SK-N-SH (cell line): Measurements from ENCODE around the gene TFF3. TPM values are rescaled to one million over a fixed set of nuclear protein-coding genes. Genes with fewer than 3 reads are reported as not detected.

Experiments
- CTCF ChIA-PET: fragments of 300-600, 350-600 bp; formaldehyde crosslinking; extraction: SDS; loops from one replicate; lab custom pipeline; 2021; lab: Yijun Ruan, JAX
- POLR2A ChIA-PET: fragments of 350-600 bp; sonication (Branson Sonifier 250); formaldehyde crosslinking; extraction: SDS; loops from one replicate; lab custom pipeline; 2020; ENCODE audit warnings: antibody characterized with exemption, inconsistent platforms; lab: Yijun Ruan, JAX
- DNase-seq: peaks from one replicate; pipeline ENCODE4 v3.0.0; 2012
- H2AFZ ChIP-seq: fragments of 200-600 bp; sonication (generic); 2 replicates; pipeline ENCODE4 v1.8.1; 2016; ENCODE audit warnings: antibody characterized with exemption, mild to moderate bottlenecking, low read depth
- H3F3A ChIP-seq: fragments of 200-600 bp; sonication (generic); replicated peaks from 2 replicates; pipeline ENCODE3; 2016; ENCODE audit warnings: antibody characterized with exemption, mild to moderate bottlenecking; ENCODE audit not compliant: insufficient read depth
- H3K27ac ChIP-seq, 2 experiments: fragments of 200-500 bp in 1 of 2; fragments of 200-600 bp in 1 of 2; sonication (Bioruptor generic) in 1 of 2; sonication (generic), shearing (Covaris generic) in 1 of 2; 2 replicates each; pipeline versions ENCODE4 v1.5.1 to v1.6.1; 2014 to 2016; ENCODE audit warnings: low read depth in 2 of 2, inconsistent platforms in 1 of 2, low read length in 1 of 2, mild to moderate bottlenecking in 1 of 2, mixed read lengths in 1 of 2
- H3K27me3 ChIP-seq: fragments of 200-600 bp; sonication (generic), shearing (Covaris generic); 2 replicates; pipeline ENCODE4 v1.6.1; 2016; ENCODE audit warnings: mixed run types; ENCODE audit not compliant: insufficient read depth
- H3K36me3 ChIP-seq, 2 experiments: fragments of 200-500 bp in 1 of 2; fragments of 200-600 bp in 1 of 2; sonication (Bioruptor generic) in 1 of 2; sonication (generic) in 1 of 2; replicated peaks in 1 of 2; 2 replicates each; pipeline versions ENCODE3 to v1.5.1; 2014 to 2016; ENCODE audit warnings: low read length in 1 of 2, mild to moderate bottlenecking in 1 of 2; ENCODE audit not compliant: insufficient read depth in 2 of 2, control insufficient read depth in 1 of 2
- H3K4me1 ChIP-seq, 2 experiments: fragments of 200-500 bp in 1 of 2; fragments of 200-600 bp in 1 of 2; sonication (Bioruptor generic) in 1 of 2; sonication (generic), shearing (Covaris generic) in 1 of 2; 2 replicates each; pipeline versions ENCODE4 v1.5.1 to v1.6.1; 2014 to 2016; ENCODE audit warnings: low read depth in 1 of 2, low read length in 1 of 2, mixed run types in 1 of 2; ENCODE audit not compliant: insufficient read depth in 2 of 2, control insufficient read depth in 1 of 2
- H3K4me2 ChIP-seq: fragments of 200-600 bp; sonication (generic), shearing (Covaris generic); 2 replicates; pipeline ENCODE4 v1.6.1; 2017; ENCODE audit warnings: mixed run types
- H3K4me3 ChIP-seq, 2 experiments: fragments of 200-500 bp in 1 of 2; fragments of 200-600 bp in 1 of 2; sonication (Bioruptor generic) in 1 of 2; sonication (generic), shearing (Covaris generic) in 1 of 2; 2 replicates each; pipeline versions ENCODE4 v1.5.1 to v1.8.1; 2014 to 2016; ENCODE audit warnings: low read depth in 2 of 2, inconsistent platforms in 1 of 2, low read length in 1 of 2, mild to moderate bottlenecking in 1 of 2, mixed read lengths in 1 of 2, moderate library complexity in 1 of 2
- H3K79me2 ChIP-seq: fragments of 200-600 bp; sonication (generic); 2 replicates; pipeline ENCODE4 v1.8.1; 2017; ENCODE audit warnings: mild to moderate bottlenecking; ENCODE audit not compliant: insufficient read depth
- H3K9ac ChIP-seq: fragments of 200-600 bp; sonication (generic); 2 replicates; pipeline ENCODE4 v1.6.1; 2017; ENCODE audit warnings: mixed run types
- H3K9me2 ChIP-seq: fragments of 200-600 bp; sonication (generic); 2 replicates; pipeline ENCODE4 v1.6.1; 2017; ENCODE audit warnings: mixed run types
- H3K9me3 ChIP-seq: fragments of 200-600 bp; sonication (generic); 2 replicates; pipeline ENCODE4 v1.6.1; 2017; ENCODE audit warnings: mixed run types, mild to moderate bottlenecking, moderate library complexity
- H4K20me1 ChIP-seq: fragments of 200-600 bp; sonication (generic); 2 replicates; pipeline ENCODE4 v1.6.1; 2017; ENCODE audit warnings: mild to moderate bottlenecking, mixed run types; ENCODE audit not compliant: insufficient read depth
- ELF1 ChIP-seq: IDR thresholded peaks from 2 replicates; pipeline ENCODE4 v1.4.0; 2012
- FOXM1 ChIP-seq: IDR thresholded peaks from 2 replicates; pipeline ENCODE4 v1.4.0; 2012; ENCODE audit warnings: low read depth, mild to moderate bottlenecking
- GABPA ChIP-seq: IDR thresholded peaks from 2 replicates; pipeline ENCODE4 v1.4.0; 2012; ENCODE audit warnings: low read depth, mild to moderate bottlenecking
- JUND ChIP-seq: IDR thresholded peaks from 2 replicates; pipeline ENCODE4 v1.4.0; 2012
- MEF2A ChIP-seq: IDR thresholded peaks from 2 replicates; pipeline ENCODE4 v1.4.0; 2012; ENCODE audit warnings: low read depth, borderline replicate concordance
- NRF1 ChIP-seq: IDR thresholded peaks from 2 replicates; pipeline ENCODE4 v1.6.1; 2012; ENCODE audit warnings: low read depth, mild to moderate bottlenecking, low read length
- POLR2AphosphoS5 ChIP-seq: IDR thresholded peaks from 2 replicates; pipeline ENCODE4 v1.6.1; 2012; ENCODE audit warnings: low read depth, low read length
- RAD21 ChIP-seq: IDR thresholded peaks from 2 replicates; pipeline ENCODE4 v1.6.1; 2012; ENCODE audit warnings: mild to moderate bottlenecking, low read length
- RCOR1 ChIP-seq: fragments of 150-350 bp; IDR thresholded peaks from 2 replicates; pipeline ENCODE4 v1.6.1; 2017; ENCODE audit warnings: antibody characterized with exemption, low read length
- SMC3 ChIP-seq: IDR thresholded peaks from 2 replicates; pipeline ENCODE4 v1.6.1; 2012; ENCODE audit warnings: low read depth, low read length, improper control_type of control experiment
- TAF1 ChIP-seq: IDR thresholded peaks from 2 replicates; pipeline ENCODE4 v1.6.1; 2012; ENCODE audit warnings: low read depth, mild to moderate bottlenecking, low read length, moderate library complexity, borderline replicate concordance
- TCF12 ChIP-seq: IDR thresholded peaks from 2 replicates; pipeline ENCODE4 v1.4.0; 2012
- YY1 ChIP-seq: IDR thresholded peaks from 2 replicates; pipeline ENCODE4 v1.4.0; 2012; ENCODE audit warnings: low read depth, mild to moderate bottlenecking
- WGBS: methylation state at CpG from one replicate; pipeline ENCODE4 v1.1.6; 2017; ENCODE audit warnings: low lambda C conversion rate; 5-methylcytosine and 5-hydroxymethylcytosine counted together
- polyA plus RNA-seq, 3 experiments: library from polyadenylated mRNA; depleted of rRNA; stranded (reverse); fragments of >200 nt; gene quantifications; 2 replicates each; pipeline ENCODE4 v1.2.3, GENCODE V29; 2012
- TF ChIP-seq, protein P1 (sequence below): IDR thresholded peaks from 2 replicates; pipeline ENCODE4 v1.4.0; 2012; ENCODE audit warnings: low read depth, borderline replicate concordance

TFF3 gene
- polyA plus RNA-seq, 1 of the 3 experiments (the other 2 are of a cell fraction) = not detected

DNA sequence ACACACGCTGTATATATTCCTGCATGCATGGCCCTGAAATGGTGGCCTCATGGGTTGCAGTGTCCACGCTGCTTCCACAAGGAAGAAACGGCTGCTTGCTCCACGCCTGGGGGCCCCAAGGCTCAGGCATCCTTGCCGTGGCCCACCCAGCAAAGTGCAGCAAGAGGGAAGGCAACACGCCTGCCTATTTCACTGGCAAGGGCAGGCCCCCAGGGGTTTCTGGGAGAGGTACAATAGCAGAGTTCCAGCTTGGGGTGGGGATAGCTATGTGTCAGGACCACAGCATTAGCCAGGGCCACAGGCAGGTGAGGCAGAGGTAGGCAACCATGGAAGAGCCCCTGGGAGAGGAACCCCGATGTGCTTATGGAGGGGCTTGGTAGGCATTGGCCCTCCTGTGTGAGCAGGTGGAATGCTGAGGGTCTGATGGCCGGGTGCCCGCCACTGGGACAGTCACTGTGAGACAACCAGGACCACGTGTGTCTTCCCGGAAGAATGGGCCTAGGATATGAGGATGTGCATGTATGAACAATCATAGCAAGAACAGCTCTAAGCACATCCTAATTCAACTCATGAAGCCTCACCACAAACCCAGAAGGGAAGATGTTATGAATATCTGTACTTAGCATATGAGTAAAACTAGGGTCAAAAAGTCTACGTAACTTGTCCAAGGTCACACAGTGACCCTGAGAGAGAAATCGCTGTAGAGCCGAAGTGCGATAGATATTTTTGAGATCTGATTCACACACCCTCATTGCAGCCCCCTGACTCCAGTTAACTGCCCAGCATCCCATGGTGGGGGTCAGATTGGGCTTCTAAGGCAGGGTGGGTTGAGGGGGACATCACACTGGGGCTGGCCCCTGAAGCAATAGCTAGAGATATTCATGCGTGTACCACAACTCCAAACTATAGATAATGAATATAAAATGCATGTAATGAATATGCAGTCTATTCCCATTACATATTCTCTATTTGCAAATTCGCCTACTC lies 23.8 kb upstream of the TFF3 start:
- Histone ChIP-seq H3K9me3 (no peaks in the 10 kb centered on the region), H3K4me3 (no peak overlapping the region), H3K27me3 (no peaks in the 10 kb centered on the region), H3K79me2 (no peaks in the 10 kb centered on the region), H3K4me2 (no peak overlapping the region), H4K20me1 (no peaks in the 10 kb centered on the region), H3K36me3 (no peaks in the 10 kb centered on the region)
- ChIA-PET CTCF (interaction anchor here (1.3 to 1.4 kb wide), 3 partner anchors 29 to 200 kb away, joined by 3 to 4 read pairs (median 3); no protein-coding TSS in a partner anchor), POLR2A (no interaction called here)
- TF ChIP-seq TCF12 = no peak
- TF ChIP-seq MEF2A = no peak
- TF ChIP-seq TAF1 = no peak
- no peak for TF ChIP-seq JUND
- TF ChIP-seq YY1 = no peak
- no peak for TF ChIP-seq ELF1
- TF ChIP-seq POLR2AphosphoS5 = no peak
- TF ChIP-seq, all 33 proteins: peak for 0
- Histone ChIP-seq H3K9ac (no peak overlapping the region), H2AFZ (no peak overlapping the region), H3K4me1 (no peaks in the 10 kb centered on the region), H3K9me2 (no peaks in the 10 kb centered on the region), H3F3A (no peaks in the 10 kb centered on the region), H3K27ac (no peak overlapping the region)
- WGBS = 59% methylated on average over 13 of the region's 17 CpGs
- DNase-seq = no peak

GRCh38 chr21:42337830-42338728 lies 22.9 kb upstream of the TFF3 start:
- H2AFZ ChIP-seq = no peak overlapping the region
- DNase-seq = peak; percentile 55
- 51% methylated on average over 12 of the region's 23 CpGs for WGBS

More at GRCh38 chr21:42337830-42338728, 22.9 kb upstream of the TFF3 start:
- Histone ChIP-seq H3K4me2 (no peak overlapping the region), H3K27ac (no peak overlapping the region)
- CTCF ChIA-PET = interaction anchor here (0.9 to 1.3 kb wide), 4 partner anchors 13 to 201 kb away, joined by 3 to 5 read pairs (median 3); partner anchors contain the start of gene TFF2
- TF ChIP-seq RCOR1 (no peak), RAD21 (peak; percentile 47), FOXM1 (no peak), NRF1 (no peak), GABPA (no peak), SMC3 (peak; percentile 26; the same call in 1 of the 2 replicates), TCF12 (no peak), YY1 (no peak)
- TF ChIP-seq, protein P1, sequence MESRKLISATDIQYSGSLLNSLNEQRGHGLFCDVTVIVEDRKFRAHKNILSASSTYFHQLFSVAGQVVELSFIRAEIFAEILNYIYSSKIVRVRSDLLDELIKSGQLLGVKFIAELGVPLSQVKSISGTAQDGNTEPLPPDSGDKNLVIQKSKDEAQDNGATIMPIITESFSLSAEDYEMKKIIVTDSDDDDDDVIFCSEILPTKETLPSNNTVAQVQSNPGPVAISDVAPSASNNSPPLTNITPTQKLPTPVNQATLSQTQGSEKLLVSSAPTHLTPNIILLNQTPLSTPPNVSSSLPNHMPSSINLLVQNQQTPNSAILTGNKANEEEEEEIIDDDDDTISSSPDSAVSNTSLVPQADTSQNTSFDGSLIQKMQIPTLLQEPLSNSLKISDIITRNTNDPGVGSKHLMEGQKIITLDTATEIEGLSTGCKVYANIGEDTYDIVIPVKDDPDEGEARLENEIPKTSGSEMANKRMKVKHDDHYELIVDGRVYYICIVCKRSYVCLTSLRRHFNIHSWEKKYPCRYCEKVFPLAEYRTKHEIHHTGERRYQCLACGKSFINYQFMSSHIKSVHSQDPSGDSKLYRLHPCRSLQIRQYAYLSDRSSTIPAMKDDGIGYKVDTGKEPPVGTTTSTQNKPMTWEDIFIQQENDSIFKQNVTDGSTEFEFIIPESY = no peak
- TF ChIP-seq, all 33 proteins: peak for 2
- Histone ChIP-seq H3K36me3 (no peaks in the 10 kb centered on the region), H3K9me3 (no peaks in the 10 kb centered on the region), H4K20me1 (no peaks in the 10 kb centered on the region), H3K9me2 (no peaks in the 10 kb centered on the region), H3K27me3 (no peaks in the 10 kb centered on the region), H3K79me2 (no peaks in the 10 kb centered on the region), H3K9ac (no peak overlapping the region), H3K4me3 (peak overlapping the region in 1 of 2 experiments; percentile 49; a peak in 1 of 4 replicates), H3F3A (no peaks in the 10 kb centered on the region), H3K4me1 (no peaks in the 10 kb centered on the region)
- POLR2A ChIA-PET = interaction anchor here (0.6 kb wide), 1 partner anchor 11 kb away, joined by 3 read pairs; no protein-coding TSS in a partner anchor
